PFSK-1 (cell line): ENCODE data around the gene EXOC4.

Source experiments
- FOXP2 ChIP-seq: optimal IDR thresholded peaks from 2 replicates; pipeline ENCODE3; 2011; ENCODE audit warnings: borderline replicate concordance, control low read depth, inconsistent platforms; ENCODE audit not compliant: insufficient read depth; ENCODE audit errors: extremely low read length, extremely low read depth
- POLR2AphosphoS5 ChIP-seq: IDR thresholded peaks from 2 replicates; pipeline ENCODE4 v1.6.1; 2012; ENCODE audit warnings: low read depth, mild to moderate bottlenecking, control low read depth, low read length, moderate library complexity
- REST ChIP-seq, 2 experiments: IDR thresholded peaks; 2 replicates each; pipeline versions ENCODE4 v1.6.1 to v1.8.0; 2011 to 2012; ENCODE audit warnings: low read depth in 2 of 2, low read length in 2 of 2, control low read depth in 1 of 2, inconsistent platforms in 1 of 2, mild to moderate bottlenecking in 1 of 2, moderate library complexity in 1 of 2; ENCODE audit not compliant: insufficient read depth in 1 of 2
- SIN3A ChIP-seq: IDR thresholded peaks from 2 replicates; pipeline ENCODE4 v1.6.1; 2012; ENCODE audit warnings: mild to moderate bottlenecking, low read length, moderate library complexity, borderline replicate concordance; ENCODE audit not compliant: insufficient read depth
- TAF1 ChIP-seq: IDR thresholded peaks from 2 replicates; pipeline ENCODE4 v1.6.1; 2012; ENCODE audit warnings: low read length, control low read depth, borderline replicate concordance; ENCODE audit not compliant: insufficient read depth

Gene EXOC4

GRCh38 chr7:133836666-133837065 is 583.8 kb downstream of the EXOC4 start:
- TF ChIP-seq SIN3A (no peak), REST (IDR thresholded peaks at IDR 0.05; ENCODE audit: insufficient read depth in 1 of 2, low read depth in 2 of 2, low read length in 2 of 2) (no peak), FOXP2 (no peak), POLR2AphosphoS5 (no peak), TAF1 (no peak)

DNA sequence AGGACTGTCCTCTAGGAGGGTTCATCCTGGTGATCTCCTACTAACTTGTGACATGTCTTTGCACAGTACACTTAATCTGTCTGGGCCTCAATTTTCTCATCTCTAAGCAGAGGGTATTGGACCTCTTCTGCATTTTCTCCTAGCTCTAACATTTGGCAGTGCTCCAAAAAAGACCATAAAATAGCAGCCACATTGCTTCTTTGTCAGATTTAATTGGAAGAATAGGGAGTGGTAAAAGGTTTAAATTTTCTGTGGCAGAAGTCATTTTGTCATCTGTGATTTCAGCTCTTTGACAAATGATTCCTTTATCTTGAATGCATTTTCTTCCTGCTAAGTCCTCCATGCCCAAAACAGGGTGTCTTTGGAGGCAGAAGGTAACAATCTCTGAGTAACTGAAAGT is 584.3 kb downstream of the EXOC4 start:
- TF ChIP-seq POLR2AphosphoS5 = no peak
- TF ChIP-seq TAF1 = no peak
- TF ChIP-seq REST (IDR thresholded peaks at IDR 0.05; ENCODE audit: insufficient read depth in 1 of 2, low read depth in 2 of 2, low read length in 2 of 2) = no peak

GRCh38 chr7:133839121-133839520 is 586.2 kb downstream of the EXOC4 start:
- TF ChIP-seq POLR2AphosphoS5 = no peak
- TF ChIP-seq REST (IDR thresholded peaks at IDR 0.05; ENCODE audit: insufficient read depth in 1 of 2, low read depth in 2 of 2, low read length in 2 of 2) = no peak
- TF ChIP-seq TAF1 = no peak
- TF ChIP-seq FOXP2 = no peak
- TF ChIP-seq SIN3A = no peak

- TF ChIP-seq REST (IDR thresholded peaks at IDR 0.05; ENCODE audit: insufficient read depth in 1 of 2, low read depth in 2 of 2, low read length in 2 of 2) (no peak), POLR2AphosphoS5 (no peak), TAF1 (no peak), SIN3A (no peak)
Measured at GRCh38 chr7:133843341-133843740, 590.5 kb downstream of the EXOC4 start.

- TF ChIP-seq SIN3A (no peak), TAF1 (no peak), POLR2AphosphoS5 (no peak), FOXP2 (no peak), REST (IDR thresholded peaks at IDR 0.05; ENCODE audit: insufficient read depth in 1 of 2, low read depth in 2 of 2, low read length in 2 of 2) (no peak)
Measured at GRCh38 chr7:133845005-133845404, 592.1 kb downstream of the EXOC4 start.
